Measurements from ENCODE around the gene C1orf210. TPM values are rescaled to one million over a fixed set of nuclear protein-coding genes. Genes with fewer than 3 reads are reported as not detected.

Gene C1orf210
- total RNA-seq, 1 donor from 2014 or later, result 9.9 TPM

GRCh38 chr1:43234267-43234666, 51.1 kb downstream of the C1orf210 start:
- H3K4me1 Mint-ChIP-seq (ENCODE audit: unreplicated experiment), result peaks cover 5% of the 10 kb centered on the region
- no peaks in the 10 kb centered on the region for H3K36me3 Mint-ChIP-seq
- H3K27me3 Mint-ChIP-seq, result no peaks in the 10 kb centered on the region
- no peak overlapping the region for H3K4me3 Mint-ChIP-seq
- DNase-seq (ENCODE audit: extremely low spot score, unreplicated experiment), result no peak
- H3K27ac Mint-ChIP-seq, result no peak overlapping the region
- no peaks in the 10 kb centered on the region for H3K9me3 Mint-ChIP-seq
- TF ChIP-seq CTCF (conservative IDR thresholded peaks at IDR 0.05), result no peak

- H3K9me3 Mint-ChIP-seq, result no peaks in the 10 kb centered on the region
- no peaks in the 10 kb centered on the region for H3K36me3 Mint-ChIP-seq
- no peaks in the 10 kb centered on the region for H3K27me3 Mint-ChIP-seq
- no peak overlapping the region for H3K27ac Mint-ChIP-seq
- peaks cover 5% of the 10 kb centered on the region for H3K4me1 Mint-ChIP-seq (ENCODE audit: unreplicated experiment)
- TF ChIP-seq CTCF (conservative IDR thresholded peaks at IDR 0.05), result no peak
- no peak for DNase-seq (ENCODE audit: extremely low spot score, unreplicated experiment)
- H3K4me3 Mint-ChIP-seq, result no peak overlapping the region
Measured at GRCh38 chr1:43233631-43234030, 51.8 kb downstream of the C1orf210 start.

- no peak for TF ChIP-seq CTCF (conservative IDR thresholded peaks at IDR 0.05)
- H3K4me3 Mint-ChIP-seq, result no peak overlapping the region
- no peak for DNase-seq (ENCODE audit: extremely low spot score, unreplicated experiment)
- no peaks in the 10 kb centered on the region for H3K9me3 Mint-ChIP-seq
- H3K27ac Mint-ChIP-seq, result no peak overlapping the region
- H3K27me3 Mint-ChIP-seq, result no peaks in the 10 kb centered on the region
- peaks cover 12% of the 10 kb centered on the region for H3K4me1 Mint-ChIP-seq (ENCODE audit: unreplicated experiment)
- H3K36me3 Mint-ChIP-seq, result no peaks in the 10 kb centered on the region
Measured at GRCh38 chr1:43232482-43232881, 52.9 kb downstream of the C1orf210 start.

GRCh38 chr1:43232074-43232473, 53.3 kb downstream of the C1orf210 start:
- DNase-seq (ENCODE audit: extremely low spot score, unreplicated experiment), result no peak
- H3K4me3 Mint-ChIP-seq, result no peak overlapping the region
- no peak for TF ChIP-seq CTCF (conservative IDR thresholded peaks at IDR 0.05)
- peaks cover 16% of the 10 kb centered on the region for H3K4me1 Mint-ChIP-seq (ENCODE audit: unreplicated experiment)
- H3K9me3 Mint-ChIP-seq, result no peaks in the 10 kb centered on the region
- H3K27ac Mint-ChIP-seq, result no peak overlapping the region
- H3K27me3 Mint-ChIP-seq, result no peaks in the 10 kb centered on the region
- H3K36me3 Mint-ChIP-seq, result no peaks in the 10 kb centered on the region

Other genes starting within 250 kb of the C1orf210 start
- 57.2 and 68.3 TPM in 2 replicates for gene EBNA1BP2, start 113.3 kb downstream of the C1orf210 start, total RNA-seq (ENCODE audit: low replicate concordance)
- 0.74 and 1.8 TPM in 2 replicates for gene CFAP57, start 113.3 kb downstream of the C1orf210 start, total RNA-seq (ENCODE audit: low replicate concordance)
- 19.8 and 51.7 TPM in 2 replicates for gene TMEM125, start 15.6 kb downstream of the C1orf210 start, total RNA-seq (ENCODE audit: low replicate concordance)
- gene TIE1, start 15.4 kb upstream of the C1orf210 start, total RNA-seq (ENCODE audit: low replicate concordance), result 1.3 TPM in 1 of 2 replicates, not detected in the other
- gene MPL, start 52.2 kb upstream of the C1orf210 start, total RNA-seq (ENCODE audit: low replicate concordance), result not detected in 2 replicates
- gene CDC20, start 73.4 kb upstream of the C1orf210 start, total RNA-seq (ENCODE audit: low replicate concordance), result 33.9 and 114 TPM in 2 replicates
- gene ELOVL1, start 82.4 kb upstream of the C1orf210 start, total RNA-seq (ENCODE audit: low replicate concordance), result 52.2 and 124 TPM in 2 replicates
- gene MED8, start 104.2 kb upstream of the C1orf210 start, total RNA-seq (ENCODE audit: low replicate concordance), result 37.2 and 48.1 TPM in 2 replicates
- 45.8 and 65.7 TPM in 2 replicates for gene SZT2, start 104.3 kb upstream of the C1orf210 start, total RNA-seq (ENCODE audit: low replicate concordance)
- gene HYI, start 168.3 kb upstream of the C1orf210 start, total RNA-seq (ENCODE audit: low replicate concordance), result 20.0 and 36.0 TPM in 2 replicates
- 260 and 507 TPM in 2 replicates for gene PTPRF, start 245.3 kb upstream of the C1orf210 start, total RNA-seq (ENCODE audit: low replicate concordance)

Data from type B pancreatic cell (in vitro differentiated cells).